Heart left ventricle (tissue), 13 donors: ENCODE measurements around the gene RAB3GAP1.

Experiments
- CTCF ChIP-seq, 12 donors: fragments of 200-600 bp; sonication (generic) in 4 of 12; IDR thresholded peaks; one replicate each; pipeline versions ENCODE4 v1.5.0 to v1.8.0; 2018 to 2022; ENCODE audit warnings: antibody characterized with exemption in 12 of 12, mild to moderate bottlenecking in 5 of 12
- POLR2A ChIP-seq, 2 donors: fragments of 450-650 bp; IDR thresholded peaks; one replicate each; pipeline ENCODE4 v1.6.1; 2017; ENCODE audit warnings: antibody characterized with exemption in 2 of 2, mild to moderate bottlenecking in 2 of 2, moderate library complexity in 2 of 2
- donor health status: ischemic (EF 13 %, LVEDD 7.1; RV severe dilation, severe dysfunction).
- donor health status: DM: no; HTN: yes; CAD: no.
- donor health status: DM: no; HTN: no; CAD: no.
- donor health status: ischemic (EF 25% LVEDD 6.9; RV normal size, moderate dysfunction).
- donor health status: ischemic (EF 25% LVEDD 5.7; RV mildly dilated, moderate dysfunction).
- donor health status: ischemic (EF 35%, LVEDD 5.7; RV mildly dilated, moderate dysfunction).
- donor health status: nonischemic (EF 11% LVEDD 7.7; RV severe dilation, severe dysfunction).
- donor health status: DM: yes; HTN: yes; CAD: no.
- donor health status: PGD.
- donor health status: ischemic (EF 29% LVEDD 5.4; RV normal size, mild dysfunction).
- donor health status: nonischemic (EF 23%, LVEDD 6.1; RV moderate dilation, normal function).

GRCh38 chr2:135218426-135218825 lies 166.3 kb downstream of the RAB3GAP1 start:
- TF ChIP-seq POLR2A (IDR thresholded peaks at IDR 0.05) (no peak), CTCF (IDR thresholded peaks at IDR 0.05) (no peak)
